Measurements from ENCODE around the gene C2orf81.
"Not testable (repeated sequence)": the region's sequence is repeated elsewhere in the genome, so short reads cannot be mapped to it uniquely, and the experiment has no call there.

Gene C2orf81

DNA sequence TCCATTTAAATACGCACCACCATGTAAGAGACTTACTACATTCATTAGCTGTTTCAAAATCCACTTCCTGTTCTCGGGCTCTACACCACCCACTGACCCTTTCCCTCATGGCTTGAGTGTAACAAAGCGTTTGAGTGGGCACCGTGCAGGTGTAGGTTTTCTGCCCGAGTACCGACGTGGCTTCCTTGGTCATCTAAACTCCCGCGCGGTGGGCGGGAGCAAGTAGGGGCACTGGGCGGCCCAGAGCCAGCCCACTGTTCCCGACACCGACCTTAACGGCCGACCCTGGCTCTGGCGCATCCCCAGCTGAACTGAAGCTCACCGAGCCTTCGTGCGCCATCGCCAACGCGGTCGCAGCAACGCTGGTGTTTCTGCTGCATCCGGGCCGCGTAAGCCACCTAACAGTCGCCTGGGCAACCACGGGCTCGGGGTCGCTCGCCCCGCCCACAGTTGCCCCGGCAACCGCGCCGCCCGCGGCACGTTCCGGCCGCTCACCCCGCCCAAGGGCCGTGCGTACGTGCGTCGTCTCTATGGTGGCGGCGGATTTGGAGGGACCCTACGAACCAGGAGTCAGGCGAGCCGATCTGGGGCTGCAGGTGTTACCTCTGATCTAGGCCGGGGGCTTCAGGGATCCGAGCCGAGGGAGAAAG, at the start of gene C2orf81, which contains the start of gene WDR54:
Gene C2orf81 (minus strand): TSS at position 399 of the 650 bp plus-strand sequence. CDS start 59 bp downstream, at position 340.
Gene WDR54 (plus strand): TSS at position 510 of the 650 bp plus-strand sequence. CDS start 424 bp downstream, outside the sequence.
- Mint-ChIP-seq H3K4me1 (peaks cover 38% of the 10 kb centered on the region), H3K27ac (peak within 1 kb of the TSS; percentile 98), H3K36me3 (peaks cover 17% of the 10 kb centered on the region), H3K27me3 (peaks cover 26% of the 10 kb centered on the region), H3K9me3 (no peaks in the 10 kb centered on the region), H3K4me3 (peak within 1 kb of the TSS; percentile 98)
- DNase-seq: peak; percentile 96
- CTCF ChIA-PET: interaction anchor here (0.7 to 1.9 kb wide), 7 partner anchors 20 to 166 kb away, joined by 3 to 6 read pairs (median 4); partner anchors contain the start of genes INO80B and MOGS

GRCh38 chr2:74470742-74471141, 49.3 kb upstream of the C2orf81 start:
- Mint-ChIP-seq H3K36me3 (peaks cover 37% of the 10 kb centered on the region), H3K27ac (peak overlapping the region; percentile 86), H3K4me1 (peaks cover 44% of the 10 kb centered on the region), H3K4me3 (peak overlapping the region; percentile 66)
- DNase-seq, H3K9me3 Mint-ChIP-seq, H3K27me3 Mint-ChIP-seq: not testable (repeated sequence)
- CTCF ChIA-PET: interaction anchor here (2.9 kb wide), 1 partner anchor 11 kb away, joined by 27 read pairs; the partner anchor contains the start of genes CCDC142 and TTC31

- H3K27me3 Mint-ChIP-seq: peaks cover 3% of the 10 kb centered on the region
- peak overlapping the region; percentile 74 for H3K27ac Mint-ChIP-seq
- CTCF ChIA-PET: interaction anchor here (1.1 to 1.2 kb wide), 3 partner anchors 18 to 67 kb away, joined by 3 to 4 read pairs (median 4); partner anchors contain the start of genes C2orf81, CCDC142 and TTC31
- peak overlapping the region; percentile 98 for H3K4me3 Mint-ChIP-seq
- H3K4me1 Mint-ChIP-seq: peaks cover 36% of the 10 kb centered on the region
- DNase-seq: no peak
- peaks cover 19% of the 10 kb centered on the region for H3K36me3 Mint-ChIP-seq
- H3K9me3 Mint-ChIP-seq: no peaks in the 10 kb centered on the region
Measured at GRCh38 chr2:74464406-74464805, 43.0 kb upstream of the C2orf81 start.

DNA sequence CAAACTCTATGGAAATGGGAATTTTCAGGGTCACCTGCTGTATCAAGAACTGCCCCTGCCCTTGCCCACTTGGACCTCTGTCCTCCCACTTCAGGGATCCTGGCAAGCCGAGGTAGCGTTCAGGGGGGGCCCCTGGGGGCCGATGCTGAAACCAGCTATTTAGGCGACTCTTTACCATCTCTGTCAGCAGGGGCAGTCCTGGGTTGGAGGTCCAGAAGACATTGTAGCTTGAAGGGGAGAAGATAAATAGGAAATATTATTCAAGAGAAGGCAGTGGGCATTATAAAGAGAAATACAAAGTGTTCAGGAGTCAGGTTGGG, 41.3 kb upstream of the C2orf81 start:
- Mint-ChIP-seq H3K27me3 (peaks cover 3% of the 10 kb centered on the region), H3K27ac (peak overlapping the region; percentile 54), H3K4me1 (peaks cover 45% of the 10 kb centered on the region), H3K36me3 (peaks cover 19% of the 10 kb centered on the region), H3K4me3 (peak overlapping the region; percentile 31), H3K9me3 (no peaks in the 10 kb centered on the region)
- DNase-seq: no peak
- CTCF ChIA-PET: no interaction called here

DNA sequence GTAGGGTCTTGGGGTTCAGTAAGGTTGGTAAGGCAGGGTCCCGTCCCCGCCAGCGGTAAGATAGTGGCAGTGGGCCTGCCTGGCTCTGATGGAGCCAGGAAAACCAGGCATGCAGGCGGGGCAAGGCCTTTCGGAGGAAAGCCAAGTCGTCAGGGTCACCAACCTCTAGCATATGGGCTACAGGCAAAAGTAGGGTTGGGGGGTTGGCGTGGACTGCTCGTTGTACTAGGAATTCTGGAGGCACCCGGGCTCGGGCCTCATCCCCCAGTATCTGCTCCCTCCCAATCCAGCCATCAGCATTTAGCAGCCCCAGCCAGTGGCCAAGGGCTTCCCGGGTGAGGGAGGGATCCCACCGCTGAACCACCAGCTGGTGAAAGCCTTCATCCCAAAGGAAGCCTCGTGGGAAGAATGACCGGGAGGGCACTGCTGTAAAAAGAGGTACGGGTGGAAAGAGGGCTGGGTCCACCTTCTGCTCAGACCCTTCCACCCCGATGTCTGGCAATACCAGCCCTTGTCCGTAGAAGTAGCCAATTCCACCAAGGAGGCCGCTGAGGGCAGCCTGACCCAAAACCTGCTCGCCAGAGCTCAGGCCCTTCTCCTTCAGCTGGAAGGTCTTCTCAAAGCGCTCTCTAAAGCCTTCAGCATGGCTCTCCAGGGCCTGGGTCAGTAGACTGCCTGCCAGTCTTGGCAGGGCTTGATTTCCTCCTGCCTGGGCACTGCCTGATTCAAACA, 40.8 kb upstream of the C2orf81 start:
- Mint-ChIP-seq H3K4me1 (peaks cover 48% of the 10 kb centered on the region), H3K36me3 (peaks cover 20% of the 10 kb centered on the region), H3K4me3 (no peak overlapping the region), H3K27me3 (peaks cover 3% of the 10 kb centered on the region), H3K9me3 (no peaks in the 10 kb centered on the region), H3K27ac (no peak overlapping the region)
- DNase-seq: no peak
- CTCF ChIA-PET: interaction anchor here (0.9 to 1.2 kb wide), 3 partner anchors 13 to 124 kb away, joined by 3 read pairs; no protein-coding TSS in a partner anchor

- Mint-ChIP-seq H3K27me3 (peaks cover 3% of the 10 kb centered on the region), H3K4me3 (no peak overlapping the region), H3K9me3 (no peaks in the 10 kb centered on the region), H3K36me3 (peaks cover 24% of the 10 kb centered on the region), H3K27ac (no peak overlapping the region), H3K4me1 (peaks cover 56% of the 10 kb centered on the region)
- peak; percentile 45 for DNase-seq
- CTCF ChIA-PET: interaction anchor here (0.9 to 2.1 kb wide), 4 partner anchors 14 to 125 kb away, joined by 3 to 7 read pairs (median 3); no protein-coding TSS in a partner anchor
Measured at GRCh38 chr2:74461187-74462053, 40.0 kb upstream of the C2orf81 start.

- Mint-ChIP-seq H3K4me3 (peak overlapping the region; percentile 56), H3K36me3 (peaks cover 33% of the 10 kb centered on the region), H3K4me1 (peaks cover 58% of the 10 kb centered on the region)
- H3K27me3 Mint-ChIP-seq, H3K27ac Mint-ChIP-seq, DNase-seq, H3K9me3 Mint-ChIP-seq: not testable (repeated sequence)
- CTCF ChIA-PET: interaction anchor here (1.8 to 2.1 kb wide), 2 partner anchors 22 to 72 kb away, joined by 5 to 7 read pairs; no protein-coding TSS in a partner anchor
Measured at GRCh38 chr2:74460187-74460586, 38.8 kb upstream of the C2orf81 start.

DNA sequence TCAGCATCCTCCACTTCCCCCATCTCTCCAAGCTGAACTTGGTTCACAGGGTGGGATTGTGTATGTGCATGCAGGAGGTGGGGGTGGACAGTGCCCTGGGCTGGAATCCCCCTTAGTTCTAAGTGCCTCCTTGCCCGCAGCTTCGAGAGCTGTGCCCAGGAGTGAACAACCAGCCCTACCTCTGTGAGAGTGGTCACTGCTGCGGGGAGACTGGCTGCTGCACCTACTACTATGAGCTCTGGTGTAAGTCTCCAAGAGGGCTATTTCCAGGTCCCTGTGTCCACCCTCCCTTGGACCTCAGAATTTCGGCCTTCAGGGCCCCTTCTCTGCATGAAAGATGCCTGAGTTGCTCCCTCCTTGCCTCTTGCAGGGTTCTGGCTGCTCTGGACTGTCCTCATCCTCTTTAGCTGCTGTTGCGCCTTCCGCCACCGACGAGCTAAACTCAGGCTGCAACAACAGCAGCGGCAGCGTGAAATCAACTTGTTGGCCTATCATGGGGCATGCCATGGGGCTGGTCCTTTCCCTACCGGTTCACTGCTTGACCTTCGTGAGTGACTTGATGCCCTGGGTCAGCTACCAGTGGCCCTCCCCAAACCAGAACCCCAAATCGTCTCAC, 38.2 kb upstream of the C2orf81 start:
- not testable (repeated sequence) for DNase-seq, H3K9me3 Mint-ChIP-seq, H3K27me3 Mint-ChIP-seq
- Mint-ChIP-seq H3K36me3 (peaks cover 36% of the 10 kb centered on the region), H3K4me3 (peak overlapping the region; percentile 92), H3K4me1 (peaks cover 63% of the 10 kb centered on the region), H3K27ac (peak overlapping the region; percentile 98)
- CTCF ChIA-PET: interaction anchor here (0.8 to 2.1 kb wide), 3 partner anchors 22 to 256 kb away, joined by 3 to 7 read pairs (median 5); no protein-coding TSS in a partner anchor

DNA sequence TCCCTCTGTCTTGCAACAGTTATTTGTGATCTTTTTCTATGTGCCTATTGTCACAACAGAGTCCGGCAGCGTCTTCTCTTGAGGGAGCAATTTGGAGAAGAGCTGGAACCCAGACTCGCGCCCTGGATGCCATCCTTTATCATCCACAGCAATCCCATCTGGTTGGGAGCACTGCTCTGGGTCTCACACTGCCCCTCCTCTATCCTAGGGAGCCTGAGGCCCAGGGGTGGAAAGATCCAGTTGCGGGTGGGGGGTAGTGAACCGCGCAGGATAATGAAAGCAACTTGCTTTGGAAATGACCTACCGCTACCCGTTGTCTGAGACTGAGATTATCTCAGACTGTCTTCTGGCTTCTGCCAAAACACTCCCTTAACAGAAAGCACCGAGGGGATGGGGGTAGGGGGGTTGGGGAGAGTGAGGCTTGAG, 37.5 kb upstream of the C2orf81 start:
- Mint-ChIP-seq H3K27ac (peak overlapping the region; percentile 98), H3K9me3 (no peaks in the 10 kb centered on the region), H3K4me3 (peak overlapping the region; percentile 92), H3K4me1 (peaks cover 64% of the 10 kb centered on the region), H3K36me3 (peaks cover 38% of the 10 kb centered on the region), H3K27me3 (no peaks in the 10 kb centered on the region)
- CTCF ChIA-PET: interaction anchor here (0.8 to 1.8 kb wide), 5 partner anchors 14 to 256 kb away, joined by 3 to 7 read pairs (median 3); partner anchors contain the start of gene MRPL53
- peak; percentile 43 for DNase-seq

GRCh38 chr2:74458132-74458937, 36.9 kb upstream of the C2orf81 start, which contains the start of gene WBP1:
Gene WBP1, plus strand, starts transcription at chr2:74458438. Its CDS starts 165 bp downstream, at chr2:74458603.
- CTCF ChIA-PET: interaction anchor here (0.6 to 1.9 kb wide), 8 partner anchors 13 to 257 kb away, joined by 3 to 11 read pairs (median 4); partner anchors contain the start of gene MRPL53
- Mint-ChIP-seq H3K27me3 (no peaks in the 10 kb centered on the region), H3K4me3 (peak within 1 kb of the TSS; percentile 92), H3K36me3 (peaks cover 37% of the 10 kb centered on the region), H3K27ac (peak within 1 kb of the TSS; percentile 98), H3K4me1 (peaks cover 64% of the 10 kb centered on the region), H3K9me3 (no peaks in the 10 kb centered on the region)
- peak; percentile 100 for DNase-seq

GRCh38 chr2:74457549-74458131, 36.2 kb upstream of the C2orf81 start:
- Mint-ChIP-seq H3K36me3 (peaks cover 30% of the 10 kb centered on the region), H3K4me1 (peaks cover 64% of the 10 kb centered on the region), H3K4me3 (peak overlapping the region; percentile 92), H3K27me3 (no peaks in the 10 kb centered on the region), H3K27ac (peak overlapping the region; percentile 98), H3K9me3 (no peaks in the 10 kb centered on the region)
- CTCF ChIA-PET: interaction anchor here (1.5 to 4.3 kb wide), 5 partner anchors 17 to 129 kb away, joined by 3 to 25 read pairs (median 11); partner anchors contain the start of genes CCDC142, MRPL53 and TTC31
- peak; percentile 89 for DNase-seq

- peaks cover 29% of the 10 kb centered on the region for H3K36me3 Mint-ChIP-seq
- H3K4me1 Mint-ChIP-seq: peaks cover 69% of the 10 kb centered on the region
- H3K4me3 Mint-ChIP-seq: peak overlapping the region; percentile 92
- H3K9me3 Mint-ChIP-seq: no peaks in the 10 kb centered on the region
- peak overlapping the region; percentile 98 for H3K27ac Mint-ChIP-seq
- no peaks in the 10 kb centered on the region for H3K27me3 Mint-ChIP-seq
- CTCF ChIA-PET: interaction anchor here (0.9 to 4.3 kb wide), 6 partner anchors 17 to 130 kb away, joined by 3 to 25 read pairs (median 8); partner anchors contain the start of genes CCDC142, MRPL53 and TTC31
- DNase-seq: no peak
Measured at GRCh38 chr2:74457129-74457548, 35.7 kb upstream of the C2orf81 start.
